ENCODE measurements around the gene SCTR.

SCTR gene

DNA sequence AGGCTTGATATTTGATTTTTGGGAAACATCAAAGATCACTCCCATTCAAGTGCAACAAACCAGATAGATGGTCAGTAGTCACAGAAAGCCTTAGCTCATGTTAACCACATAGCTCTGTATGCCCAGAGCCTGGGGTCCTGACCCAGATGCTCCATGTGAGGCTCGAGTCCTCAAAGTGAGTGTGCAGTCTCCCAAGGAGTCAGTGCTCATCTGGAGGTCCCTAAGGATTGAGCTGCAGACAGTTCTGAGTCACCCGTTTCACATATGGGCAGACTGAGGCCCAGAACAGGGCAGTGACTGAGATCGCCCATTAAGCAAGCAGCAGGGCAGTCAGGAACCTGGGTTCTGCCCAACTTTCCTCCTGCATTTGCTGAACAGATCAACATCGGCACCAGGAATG lies 83.4 kb downstream of the SCTR start:
- DNase-seq = no peak

DNA sequence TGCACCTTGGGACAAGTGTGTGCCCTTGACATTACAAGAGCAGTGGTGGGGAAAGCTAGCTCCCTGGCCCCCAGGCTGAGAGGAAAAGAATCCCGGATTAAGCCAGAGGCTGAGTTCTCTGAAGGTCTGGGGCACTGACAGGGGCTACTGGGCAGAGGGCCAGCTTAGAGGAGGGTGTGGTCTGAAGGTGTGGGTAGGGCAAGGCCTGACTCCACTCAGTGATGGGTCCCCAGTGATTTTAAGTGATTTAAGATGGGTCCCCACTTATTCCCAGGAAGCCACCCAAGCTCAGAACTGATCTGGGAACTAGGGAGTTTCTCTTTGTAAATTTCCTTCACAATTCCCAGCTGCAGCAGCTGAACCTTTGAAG lies 83.8 kb downstream of the SCTR start:
- no peak for DNase-seq

DNA sequence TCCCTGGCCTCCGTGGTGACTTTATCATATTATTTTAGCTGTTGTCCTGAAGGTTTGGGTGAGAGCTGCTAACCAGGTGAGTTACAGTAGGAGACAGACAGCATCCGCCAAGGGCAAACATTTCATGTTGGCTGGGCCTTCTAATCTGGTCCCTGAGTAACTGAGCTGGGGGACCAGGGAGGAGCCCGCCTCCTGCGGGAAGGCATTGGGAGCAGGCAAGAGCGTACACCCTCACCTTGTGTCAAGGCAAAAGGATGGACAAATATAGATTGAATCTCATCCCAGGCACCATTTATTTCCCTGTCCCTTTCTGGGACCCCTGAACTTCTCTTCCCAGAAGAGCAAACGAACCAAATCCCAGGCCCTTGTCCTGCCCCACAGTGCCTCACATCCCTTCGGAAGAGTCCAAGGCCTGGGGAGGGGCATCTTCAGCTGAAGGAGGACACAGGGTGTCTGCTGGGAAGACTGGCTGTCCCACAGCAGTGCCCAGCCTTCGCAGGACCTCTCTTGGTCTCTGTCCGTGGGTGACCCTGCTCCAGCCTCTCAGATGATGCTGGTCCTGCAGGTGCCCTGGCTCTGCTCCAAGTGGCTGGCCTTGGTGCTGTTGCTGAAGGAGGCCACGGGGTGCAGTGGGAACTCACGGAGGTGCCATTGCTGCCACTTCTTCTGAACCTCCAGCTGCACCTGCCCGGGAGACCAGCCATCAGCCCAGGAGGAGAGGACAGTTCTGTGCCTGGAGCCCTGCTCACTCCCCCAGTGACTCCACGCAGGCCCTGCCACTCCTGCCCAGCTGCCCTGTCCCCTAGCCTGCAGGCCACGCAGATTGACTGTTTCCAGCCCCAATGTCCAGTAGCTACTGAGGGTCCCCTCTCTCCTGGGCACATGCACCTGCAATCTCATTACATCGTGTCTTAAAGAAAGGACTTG lies 84.4 kb downstream of the SCTR start:
- DNase-seq = no peak

DNA sequence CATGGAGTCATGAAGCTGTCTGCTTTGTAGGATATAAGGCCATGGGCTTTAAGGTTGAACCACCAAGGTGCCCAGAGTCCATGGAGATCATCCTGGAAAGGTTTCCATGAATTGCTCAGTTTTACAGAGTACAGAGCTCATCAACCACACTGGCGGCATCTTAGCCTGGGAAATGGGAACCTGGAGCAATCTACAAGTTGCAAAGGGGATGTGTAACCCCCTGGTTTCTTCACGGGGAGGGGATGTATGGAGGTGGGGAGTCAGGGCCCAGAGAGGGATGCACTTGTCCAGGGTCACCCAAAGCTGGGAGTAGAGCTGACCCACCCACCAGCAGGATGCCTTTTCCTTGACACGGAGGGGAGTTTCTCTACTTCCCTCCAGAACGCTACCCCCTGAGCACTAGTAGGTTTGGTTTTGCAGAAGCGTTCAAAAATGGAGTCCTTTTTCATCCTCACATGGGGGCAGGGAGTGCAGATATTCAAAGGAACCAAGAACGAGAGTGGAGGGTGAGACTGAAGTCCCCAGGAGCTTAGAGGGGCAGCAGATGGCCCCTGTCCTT lies 85.5 kb downstream of the SCTR start:
- no peak for DNase-seq

- no peak for DNase-seq
These were observed 86.1 kb downstream of the SCTR start for GRCh38 chr2:119438128-119438656.

DNA sequence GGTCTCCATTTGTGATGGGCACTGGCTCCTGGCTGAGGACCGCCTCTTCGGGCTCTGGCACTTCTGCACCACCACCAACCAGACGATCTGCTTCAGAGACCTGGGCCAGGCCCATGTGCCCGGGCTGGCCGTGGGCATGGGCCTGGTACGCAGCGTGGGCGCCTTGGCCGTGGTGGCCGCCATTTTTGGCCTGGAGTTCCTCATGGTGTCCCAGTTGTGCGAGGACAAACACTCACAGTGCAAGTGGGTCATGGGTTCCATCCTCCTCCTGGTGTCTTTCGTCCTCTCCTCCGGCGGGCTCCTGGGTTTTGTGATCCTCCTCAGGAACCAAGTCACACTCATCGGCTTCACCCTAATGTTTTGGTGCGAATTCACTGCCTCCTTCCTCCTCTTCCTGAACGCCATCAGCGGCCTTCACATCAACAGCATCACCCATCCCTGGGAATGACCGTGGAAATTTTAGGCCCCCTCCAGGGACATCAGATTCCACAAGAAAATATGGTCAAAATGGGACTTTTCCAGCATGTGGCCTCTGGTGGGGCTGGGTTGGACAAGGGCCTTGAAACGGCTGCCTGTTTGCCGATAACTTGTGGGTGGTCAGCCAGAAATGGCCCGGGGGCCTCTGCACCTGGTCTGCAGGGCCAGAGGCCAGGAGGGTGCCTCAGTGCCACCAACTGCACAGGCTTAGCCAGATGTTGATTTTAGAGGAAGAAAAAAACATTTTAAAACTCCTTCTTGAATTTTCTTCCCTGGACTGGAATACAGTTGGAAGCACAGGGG lies 87.1 kb downstream of the SCTR start:
- DNase-seq = no peak

GRCh38 chr2:119435953-119436297 lies 88.4 kb downstream of the SCTR start:
- no peak for DNase-seq

DNA sequence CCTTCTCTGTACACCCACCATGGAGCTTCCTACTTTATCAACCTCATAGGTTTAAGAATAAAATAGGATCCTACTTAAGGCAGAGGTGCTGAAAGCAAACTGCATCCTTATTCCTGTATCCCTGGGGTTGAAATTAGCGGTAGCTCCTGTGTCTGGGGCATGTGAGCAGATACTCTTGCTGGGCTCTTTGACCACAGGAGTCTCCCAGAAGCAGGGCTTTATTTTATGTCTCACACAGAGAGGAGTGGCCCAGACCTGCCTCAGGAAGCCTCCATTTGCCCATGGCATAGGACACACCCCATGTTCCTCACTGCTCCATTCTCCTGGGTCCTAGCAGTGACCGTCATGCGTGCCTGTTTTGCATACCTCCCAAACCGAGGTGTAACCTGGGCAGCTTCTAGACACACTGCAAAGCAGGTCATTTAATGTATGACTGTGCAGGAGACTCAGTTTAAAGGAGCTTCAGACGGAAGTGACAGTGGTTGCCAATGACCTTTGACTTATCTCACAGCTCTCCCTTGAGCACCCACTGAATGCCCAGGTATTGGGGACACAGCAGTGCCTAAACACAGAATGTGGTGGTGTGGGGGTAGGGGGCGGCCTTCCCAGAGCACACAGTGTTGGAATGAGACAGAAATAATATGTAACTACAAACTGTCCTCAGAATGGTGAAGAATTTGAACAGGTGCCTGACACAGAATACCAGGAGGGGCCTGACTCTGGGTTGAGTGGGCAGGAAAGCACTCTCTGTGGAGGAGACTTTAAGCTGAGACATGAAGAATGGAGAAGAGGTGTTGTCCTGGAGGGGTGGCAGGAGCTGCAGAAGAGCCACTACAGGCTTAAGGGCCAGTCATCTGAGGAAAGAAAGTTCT lies 89.0 kb downstream of the SCTR start:
- DNase-seq = no peak

GRCh38 chr2:119434664-119435063 lies 89.6 kb downstream of the SCTR start:
- DNase-seq = no peak

GRCh38 chr2:119433636-119434327 lies 90.5 kb downstream of the SCTR start:
- no peak for DNase-seq

GRCh38 chr2:119432851-119433522 lies 91.3 kb downstream of the SCTR start:
- no peak for DNase-seq

GRCh38 chr2:119431976-119432850 lies 92.1 kb downstream of the SCTR start:
- no peak for DNase-seq

- peak; percentile 3 to 43 for DNase-seq
These were observed 92.9 kb downstream of the SCTR start, which contains the start of gene TMEM37 for GRCh38 chr2:119431155-119431975. Gene TMEM37 (plus strand): TSS chr2:119431854. CDS start chr2:119431904, 50 bp downstream.

DNA sequence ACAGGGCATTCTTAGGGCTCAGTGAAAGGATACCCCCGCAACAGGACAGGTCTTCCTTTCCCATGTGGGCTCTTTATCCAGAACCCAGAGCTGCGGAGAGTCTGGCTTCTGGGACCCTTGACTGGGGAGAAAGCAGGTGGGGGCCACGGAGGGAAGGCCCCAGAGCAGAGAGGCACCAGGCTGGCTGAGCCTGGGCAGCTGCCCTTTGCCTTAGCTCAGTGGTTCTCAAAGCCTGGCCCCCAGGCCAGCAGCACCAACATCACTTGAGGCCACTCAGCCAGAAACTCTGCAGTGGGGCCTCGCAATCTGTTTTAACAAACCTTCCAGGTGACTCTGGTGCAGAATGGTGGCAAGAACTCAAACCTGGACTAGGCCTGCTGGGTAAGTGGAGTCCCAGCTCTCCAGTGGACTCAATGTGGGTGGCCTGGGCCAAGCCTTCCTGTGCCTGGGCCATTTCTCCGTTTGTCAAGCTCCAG lies 94.2 kb downstream of the SCTR start:
- no peak for DNase-seq

DNA sequence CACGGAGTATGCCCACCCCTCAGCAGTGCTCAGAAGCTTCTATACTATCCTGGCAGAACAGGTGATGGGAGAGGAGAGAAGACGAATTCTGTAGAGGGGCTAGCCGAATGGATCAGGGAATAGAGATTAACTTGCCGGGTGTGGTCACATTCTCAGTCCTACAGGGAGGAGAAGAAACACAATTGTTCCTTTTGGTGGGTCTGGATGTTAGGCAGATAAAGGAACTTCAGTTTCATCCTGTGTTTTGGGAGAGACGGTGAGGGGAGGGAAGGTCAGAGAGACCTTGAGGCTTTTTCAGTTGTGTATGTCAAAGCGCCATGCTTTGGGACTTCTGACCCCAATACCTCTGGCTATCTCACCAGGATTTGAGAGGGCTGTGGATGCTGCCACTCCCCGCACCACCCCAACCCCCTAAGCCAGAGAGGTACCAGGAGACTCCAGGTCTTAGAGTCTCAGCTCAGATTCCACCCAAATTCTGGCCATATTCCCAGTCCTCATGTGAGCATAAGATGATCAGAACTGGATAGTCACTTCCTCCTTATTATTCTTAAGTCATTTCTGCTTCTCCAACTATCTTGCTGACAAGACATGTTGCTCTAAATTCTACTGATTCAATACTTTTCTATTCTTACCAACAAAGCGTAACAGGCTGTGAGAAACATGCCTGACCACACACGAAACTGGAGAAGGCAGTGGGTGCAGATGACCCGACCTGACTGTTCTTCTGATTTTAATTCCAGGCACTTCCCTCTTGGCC lies 94.9 kb downstream of the SCTR start:
- no peak for DNase-seq

DNA sequence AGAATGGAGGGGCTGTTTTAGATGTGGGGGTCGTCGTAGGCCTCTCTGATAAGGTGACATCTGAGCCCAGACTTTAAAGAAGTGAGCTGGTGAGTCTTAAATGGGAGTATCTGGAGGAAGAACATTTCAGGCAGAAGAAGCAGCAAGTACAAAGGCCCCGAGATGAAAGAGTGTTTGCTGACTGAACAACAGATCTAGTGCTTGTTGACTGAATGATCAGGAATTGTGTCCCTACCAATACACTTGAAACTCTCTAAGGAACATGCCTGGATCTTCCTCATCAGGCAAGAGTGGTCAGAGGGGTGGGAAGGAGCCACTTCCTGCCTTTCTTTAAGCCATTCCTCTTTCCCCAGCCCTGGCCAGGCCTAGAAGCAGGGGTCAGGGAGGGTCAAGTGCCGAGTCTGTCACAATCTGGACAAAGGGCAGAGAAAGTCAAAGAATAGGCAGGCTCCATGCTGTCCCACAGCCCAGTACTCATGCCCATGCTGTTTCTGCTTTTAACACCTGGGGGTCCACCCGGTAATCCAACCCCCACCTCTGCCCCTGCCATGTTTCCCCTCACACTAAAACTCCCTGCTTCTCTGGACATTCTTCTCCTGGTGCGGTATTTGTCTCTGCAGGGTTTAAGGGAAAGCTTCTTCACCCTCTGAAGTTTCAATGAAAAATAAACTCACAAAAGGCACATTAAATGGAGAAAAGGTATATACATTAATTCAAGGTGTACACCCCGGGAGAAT lies 95.6 kb downstream of the SCTR start:
- no peak for DNase-seq

- DNase-seq = no peak
These were observed 96.5 kb downstream of the SCTR start for GRCh38 chr2:119427756-119428155.

All from NCI-H187 (cell line).